CD4-positive, alpha-beta T cell (primary cell): ENCODE data around the gene WIPI1. TPM values are rescaled to one million over a fixed set of nuclear protein-coding genes. Genes with fewer than 3 reads are reported as not detected.

Experiments
- ATAC-seq: fragments of 200-7000 bp; cut with Tn5 transposase; one replicate; pipeline ENCODE4 v1.10.0; 2022; ENCODE audit warnings: mild to moderate bottlenecking; ENCODE audit not compliant: poor library complexity
- CTCF ChIA-PET: fragments of 350-600 bp; sonication (Branson Sonifier 250); formaldehyde crosslinking; loops from one replicate; lab custom pipeline; 2021; ENCODE audit warnings: antibody characterized with exemption, inconsistent platforms; lab: Charles Lee
- POLR2A ChIA-PET: fragments of 350-600 bp; sonication (Branson Sonifier 250); formaldehyde crosslinking; loops from one replicate; lab custom pipeline; 2021; ENCODE audit warnings: antibody characterized with exemption, inconsistent platforms; lab: Charles Lee
- DNase-seq, 14 experiments: peaks; one replicate each; pipeline ENCODE4 v3.0.0-alpha.2; 2013 to 2020; ENCODE audit warnings: mixed read lengths in 2 of 14
- H3K27ac ChIP-seq, 2 donors: one replicate each; pipeline versions ENCODE4 v1.5.1 to v1.7.0; 2013; ENCODE audit warnings: low read length in 2 of 2, low read depth in 1 of 2, mild to moderate bottlenecking in 1 of 2
- H3K27me3 ChIP-seq, 2 experiments: 1 replicate in 1 of 2; 2 replicates in 1 of 2; pipeline versions ENCODE4 v1.6.1 to v1.7.0; 2013; ENCODE audit warnings: low read length in 2 of 2, control low read depth in 1 of 2, mild to moderate bottlenecking in 1 of 2, moderate library complexity in 1 of 2; ENCODE audit not compliant: insufficient read depth in 2 of 2, control insufficient read depth in 1 of 2
- H3K36me3 ChIP-seq: one replicate; pipeline ENCODE4 v1.6.1; 2013; ENCODE audit warnings: low read length, control low read depth; ENCODE audit not compliant: insufficient read depth
- H3K4me1 ChIP-seq: one replicate; pipeline ENCODE4 v1.6.1; 2013; ENCODE audit warnings: low read length, control low read depth; ENCODE audit not compliant: insufficient read depth
- H3K4me3 ChIP-seq: one replicate; pipeline ENCODE4 v1.5.1; 2013; ENCODE audit warnings: mild to moderate bottlenecking, low read length, moderate library complexity
- H3K9me3 ChIP-seq, 2 experiments: 1 replicate in 1 of 2; 2 replicates in 1 of 2; pipeline versions ENCODE4 v1.6.1 to v1.7.0; 2013; ENCODE audit warnings: low read length in 2 of 2, mild to moderate bottlenecking in 2 of 2, control low read depth in 1 of 2, moderate library complexity in 1 of 2; ENCODE audit not compliant: control insufficient read depth in 1 of 2, insufficient read depth in 1 of 2
- H3K27ac Mint-ChIP-seq: one replicate; pipeline ENCODE4 v1.8.0; 2020; ENCODE audit warnings: mixed read lengths
- H3K27me3 Mint-ChIP-seq: one replicate; pipeline ENCODE4 v1.8.0; 2021; ENCODE audit warnings: mixed read lengths
- H3K36me3 Mint-ChIP-seq: one replicate; pipeline ENCODE4 v1.8.0; 2021; ENCODE audit warnings: low read depth, mixed read lengths
- H3K4me1 Mint-ChIP-seq: one replicate; pipeline ENCODE4 v1.8.0; 2021; ENCODE audit warnings: low read depth, mixed read lengths
- H3K4me3 Mint-ChIP-seq: one replicate; pipeline ENCODE4 v1.8.0; 2020; ENCODE audit warnings: mild to moderate bottlenecking, mixed read lengths
- H3K9me3 Mint-ChIP-seq: one replicate; pipeline ENCODE4 v1.8.0; 2020; ENCODE audit warnings: mixed read lengths
- CTCF ChIP-seq: fragments of 200-600 bp; IDR thresholded peaks from one replicate; pipeline ENCODE4 v1.8.0; 2022; ENCODE audit warnings: antibody characterized with exemption, mild to moderate bottlenecking
- intact Hi-C, 2 experiments: fragments of 100-400 bp; cut with DNase I in 1 of 2; cut with micrococcal nuclease in 1 of 2; formaldehyde crosslinking; loops; one replicate each; pipeline versions ENCODE4 v1.15.1 to v1.9.0; 2023 to 2025; cut with DNase I, micrococcal nuclease
- total RNA-seq, 174 experiments: library from RNA in 2 of 174; stranded (reverse) in 2 of 174; gene quantifications; one replicate each; pipeline ENCODE4 v1.2.3 and lab custom pipeline; 2021 to 2026

Gene WIPI1
- total RNA-seq, 2 experiments from 2014 or later = 2.0 to 2.6 TPM

GRCh38 chr17:68396226-68397107 is 60.8 kb downstream of the WIPI1 start:
- no peaks in the 10 kb centered on the region for H3K27me3 ChIP-seq
- ATAC-seq (peak; percentile 44), DNase-seq (peak in 2 of 14 experiments; percentile 29 to 30)
- POLR2A ChIA-PET = interaction anchor here (0.8 to 1.4 kb wide), 2 partner anchors 102 to 105 kb away, joined by 3 read pairs; partner anchors contain the start of genes ARSG and SLC16A6
- intact Hi-C loops = loop anchor here in 1 of 2 experiments (5.0 kb wide), 1 partner anchor 39 kb away; no protein-coding TSS in a partner anchor
- peaks cover 8 to 11% of the 10 kb centered on the region in 2 experiments for H3K9me3 ChIP-seq
- Mint-ChIP-seq H3K36me3 (peaks cover 15% of the 10 kb centered on the region), H3K4me3 (no peak overlapping the region), H3K4me1 (peaks cover 36% of the 10 kb centered on the region), H3K27ac (peak overlapping the region; percentile 5), H3K9me3 (no peaks in the 10 kb centered on the region), H3K27me3 (no peaks in the 10 kb centered on the region)
- TF ChIP-seq CTCF = no peak
- H3K4me1 ChIP-seq = peaks cover 37% of the 10 kb centered on the region
- no peak overlapping the region for H3K27ac ChIP-seq
- H3K36me3 ChIP-seq = peaks cover 3% of the 10 kb centered on the region
- no peak overlapping the region for H3K4me3 ChIP-seq
- CTCF ChIA-PET = no interaction called here

- ChIA-PET CTCF (interaction anchor here (1.0 kb wide), 1 partner anchor 14 kb away, joined by 3 read pairs; no protein-coding TSS in a partner anchor), POLR2A (no interaction called here)
- TF ChIP-seq CTCF = no peak
- no peak overlapping the region for H3K4me3 ChIP-seq
- Mint-ChIP-seq H3K27ac (no peak overlapping the region), H3K9me3 (no peaks in the 10 kb centered on the region), H3K27me3 (no peaks in the 10 kb centered on the region), H3K4me1 (peaks cover 26% of the 10 kb centered on the region), H3K4me3 (no peak overlapping the region), H3K36me3 (peaks cover 15% of the 10 kb centered on the region)
- no peak for ATAC-seq
- no peaks in the 10 kb centered on the region for H3K27me3 ChIP-seq
- H3K27ac ChIP-seq = no peak overlapping the region
- no peak for DNase-seq
- peaks cover 26% of the 10 kb centered on the region for H3K4me1 ChIP-seq
- peaks cover 3% of the 10 kb centered on the region for H3K36me3 ChIP-seq
- intact Hi-C loops = loop anchor here in 1 of 2 experiments (5.0 kb wide), 1 partner anchor 37 kb away; no protein-coding TSS in a partner anchor
- peaks cover 8 to 11% of the 10 kb centered on the region in 2 experiments for H3K9me3 ChIP-seq
Observed at GRCh38 chr17:68394608-68395331, 62.5 kb downstream of the WIPI1 start.

DNA sequence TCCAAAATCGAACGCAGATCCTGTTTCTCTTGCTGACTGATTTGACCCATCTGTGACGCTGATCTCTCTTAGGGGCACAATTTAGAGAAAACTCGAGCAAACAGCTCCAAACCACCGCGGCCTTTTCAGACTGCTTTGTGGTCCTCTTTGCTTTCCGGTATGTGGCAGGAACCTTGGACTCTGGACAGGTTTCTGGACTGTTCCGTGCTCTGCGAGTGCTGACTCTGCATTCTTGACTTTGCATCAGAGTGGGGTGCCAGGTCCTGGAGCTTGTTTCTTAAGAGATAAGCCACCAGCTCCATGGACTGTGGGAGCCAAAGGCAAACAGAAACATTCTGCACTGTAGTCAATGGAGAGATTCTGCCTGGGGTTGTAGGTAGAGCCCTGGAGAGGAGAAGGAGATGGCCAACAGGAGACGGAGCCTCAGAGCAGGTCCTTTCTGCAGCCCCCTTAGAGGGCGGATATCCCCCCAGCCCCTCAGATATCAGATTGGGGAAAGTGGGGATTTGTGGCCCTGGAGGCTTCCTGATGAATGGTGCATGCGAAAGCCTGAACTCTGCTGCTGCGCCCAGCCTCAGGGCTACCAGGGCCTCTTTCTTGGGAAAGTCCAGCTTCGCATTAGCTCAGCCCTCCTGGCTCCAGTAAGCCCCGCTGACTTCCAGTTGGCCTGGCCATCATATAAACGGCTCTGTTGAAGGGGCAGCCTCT is 65.6 kb downstream of the WIPI1 start:
- Histone ChIP-seq H3K4me1 (peaks cover 4% of the 10 kb centered on the region), H3K9me3 (peaks cover 8 to 11% of the 10 kb centered on the region in 2 experiments), H3K27ac (no peak overlapping the region), H3K36me3 (peaks cover 3% of the 10 kb centered on the region), H3K4me3 (no peak overlapping the region), H3K27me3 (no peaks in the 10 kb centered on the region)
- Mint-ChIP-seq H3K36me3 (peaks cover 15% of the 10 kb centered on the region), H3K27ac (no peak overlapping the region), H3K9me3 (no peaks in the 10 kb centered on the region), H3K4me3 (no peak overlapping the region), H3K4me1 (peaks cover 2% of the 10 kb centered on the region), H3K27me3 (no peaks in the 10 kb centered on the region)
- POLR2A ChIA-PET = interaction anchor here (1.0 kb wide), 1 partner anchor 102 kb away, joined by 3 read pairs; no protein-coding TSS in a partner anchor
- ATAC-seq (no peak), DNase-seq (no peak)
- no peak for TF ChIP-seq CTCF
- intact Hi-C loops = no loop called here
- CTCF ChIA-PET = no interaction called here
